ENCODE data around the gene UMODL1.
"Not testable (repeated sequence)": the region's sequence is repeated elsewhere in the genome, so short reads cannot be mapped to it uniquely, and the experiment has no call there.

The UMODL1 gene

GRCh38 chr21:42068592-42068991 lies 2.5 kb upstream of the UMODL1 start:
- TF ChIP-seq CTCF (IDR thresholded peaks at IDR 0.05; ENCODE audit: extremely low read depth, missing control alignments), result no peak

GRCh38 chr21:42069327-42069726 lies 1.8 kb upstream of the UMODL1 start:
- DNase-seq (ENCODE audit: low spot score), result no peak
- TF ChIP-seq CTCF (IDR thresholded peaks at IDR 0.05; ENCODE audit: extremely low read depth, missing control alignments), result no peak

More at GRCh38 chr21:42068592-42068991, 2.5 kb upstream of the UMODL1 start:
- DNase-seq (ENCODE audit: low spot score), result no peak

- no peak for TF ChIP-seq CTCF (IDR thresholded peaks at IDR 0.05; ENCODE audit: extremely low read depth, missing control alignments)
- no peak for DNase-seq (ENCODE audit: low spot score)
Measured at GRCh38 chr21:42069843-42070242, 1.3 kb upstream of the UMODL1 start.

- TF ChIP-seq CTCF (IDR thresholded peaks at IDR 0.05; ENCODE audit: extremely low read depth, missing control alignments), result no peak
- no peak for DNase-seq (ENCODE audit: low spot score)
Measured at GRCh38 chr21:42073145-42074099, 2.3 kb downstream of the UMODL1 start.

- no peak for TF ChIP-seq CTCF (IDR thresholded peaks at IDR 0.05; ENCODE audit: extremely low read depth, missing control alignments)
- DNase-seq (ENCODE audit: low spot score), result no peak
Measured at GRCh38 chr21:42075686-42076471, 4.8 kb downstream of the UMODL1 start.

- peak; percentile 77 for DNase-seq (ENCODE audit: low spot score)
Measured at GRCh38 chr21:42077685-42078238, 6.6 kb downstream of the UMODL1 start.

GRCh38 chr21:42078247-42079007 lies 7.3 kb downstream of the UMODL1 start:
- DNase-seq (ENCODE audit: low spot score), result not testable (repeated sequence)
